HG02943 (cell line): ENCODE measurements around the gene STARD9.
"Not testable (repeated sequence)": the region's sequence is repeated elsewhere in the genome, so short reads cannot be mapped to it uniquely, and the experiment has no call there.

Experiments
- ATAC-seq: cut with Tn5 transposase; IDR thresholded peaks from one replicate; pipeline ENCODE4 v1.9.1; 2021; ENCODE audit warnings: mild to moderate bottlenecking, low read depth, moderate library complexity; ENCODE audit not compliant: unreplicated experiment

Gene STARD9

DNA sequence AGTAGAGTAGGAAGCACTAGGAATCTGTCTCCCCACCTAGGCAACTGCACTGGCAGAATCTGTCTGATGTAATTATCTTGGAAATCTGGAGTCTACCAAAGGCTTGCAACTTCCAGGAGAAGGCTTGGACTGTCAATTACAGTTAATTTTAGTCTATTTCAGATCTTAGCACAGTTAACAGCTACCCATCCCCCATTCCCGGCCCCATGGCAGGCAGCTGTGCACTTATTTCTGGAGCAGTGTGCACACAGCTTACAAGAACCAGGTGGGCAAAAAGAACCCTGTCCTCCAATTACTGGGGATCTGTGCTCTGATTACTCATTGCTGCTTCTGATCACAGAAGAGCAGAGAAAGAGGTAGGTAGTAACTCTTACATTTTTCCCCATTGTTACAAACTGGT is 173.9 kb downstream of the STARD9 start:
- ATAC-seq = no peak

DNA sequence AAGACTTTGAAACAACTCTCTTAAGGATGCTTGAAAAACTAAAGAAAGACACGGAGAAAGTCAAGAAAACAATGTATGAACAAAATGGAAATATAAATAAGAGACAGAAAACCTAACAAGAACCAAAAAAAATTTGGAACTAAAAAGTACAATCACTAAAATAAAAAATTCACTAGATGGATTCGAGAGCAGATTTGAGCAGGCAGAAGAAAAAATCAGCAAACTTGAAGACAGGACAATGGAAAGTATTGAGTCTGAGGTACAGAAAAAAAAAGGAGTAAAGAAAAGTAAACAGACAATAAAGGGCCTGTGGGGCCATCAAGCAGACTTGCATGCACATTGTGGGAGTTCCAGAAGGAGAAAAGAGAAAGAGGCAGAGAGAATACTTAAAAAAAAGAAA is 174.9 kb downstream of the STARD9 start:
- no peak for ATAC-seq

DNA sequence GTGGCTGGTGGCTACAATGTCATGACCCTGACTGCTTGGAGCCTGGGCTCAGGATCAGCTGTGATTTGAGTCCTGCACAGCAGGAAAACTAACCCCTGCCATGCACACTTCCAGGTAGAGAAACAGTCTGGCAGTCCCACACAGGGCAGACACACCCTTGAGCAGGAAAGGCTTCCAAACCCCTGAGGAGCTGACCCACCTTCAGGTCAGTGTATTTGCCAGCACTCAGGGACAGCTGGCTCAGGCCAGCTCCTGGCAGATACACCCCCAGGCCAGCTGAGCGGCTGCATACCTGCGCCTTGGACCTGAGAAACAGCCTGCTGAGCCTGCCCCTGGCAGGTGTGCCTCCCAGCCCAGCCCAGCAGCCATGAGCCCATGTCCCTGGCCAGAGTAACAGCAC is 183.7 kb downstream of the STARD9 start:
- ATAC-seq = no peak

DNA sequence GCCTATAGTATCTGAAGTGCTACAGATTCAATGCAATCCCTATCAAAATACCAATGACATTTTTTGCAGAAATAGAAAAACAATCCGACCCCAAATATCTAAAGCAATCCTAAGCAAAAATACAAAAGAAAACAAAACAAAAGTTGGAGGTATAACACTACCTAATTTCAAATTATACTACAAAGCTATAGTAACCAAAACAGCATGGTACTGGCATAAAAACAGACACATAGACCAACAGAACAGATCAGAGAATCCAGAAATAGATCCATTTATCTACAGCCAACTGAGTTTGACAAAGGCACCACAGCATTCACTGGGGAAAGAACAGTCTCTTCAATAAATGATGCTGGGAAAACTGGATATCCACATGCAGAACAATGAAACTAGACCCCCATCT is 185.4 kb downstream of the STARD9 start:
- ATAC-seq = no peak

DNA sequence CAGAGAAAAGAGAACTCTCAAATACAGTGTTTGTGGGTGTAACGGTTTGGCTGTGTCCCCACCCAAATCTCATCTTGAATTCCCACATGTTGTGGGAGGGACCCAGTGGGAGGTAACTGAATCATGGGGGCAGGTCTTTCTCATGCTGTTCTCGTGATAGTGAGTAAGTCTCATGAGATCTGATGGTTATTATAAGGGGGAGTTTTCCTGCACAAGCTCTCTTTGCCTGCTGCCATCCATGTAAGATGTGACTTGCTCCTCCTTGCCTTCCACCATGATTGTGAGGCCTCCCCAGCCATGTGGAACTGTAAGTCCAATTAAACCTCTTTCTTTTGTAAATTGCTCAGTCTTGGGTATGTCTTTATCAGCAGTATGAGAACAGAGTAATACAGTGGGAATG is 186.4 kb downstream of the STARD9 start:
- not testable (repeated sequence) for ATAC-seq

DNA sequence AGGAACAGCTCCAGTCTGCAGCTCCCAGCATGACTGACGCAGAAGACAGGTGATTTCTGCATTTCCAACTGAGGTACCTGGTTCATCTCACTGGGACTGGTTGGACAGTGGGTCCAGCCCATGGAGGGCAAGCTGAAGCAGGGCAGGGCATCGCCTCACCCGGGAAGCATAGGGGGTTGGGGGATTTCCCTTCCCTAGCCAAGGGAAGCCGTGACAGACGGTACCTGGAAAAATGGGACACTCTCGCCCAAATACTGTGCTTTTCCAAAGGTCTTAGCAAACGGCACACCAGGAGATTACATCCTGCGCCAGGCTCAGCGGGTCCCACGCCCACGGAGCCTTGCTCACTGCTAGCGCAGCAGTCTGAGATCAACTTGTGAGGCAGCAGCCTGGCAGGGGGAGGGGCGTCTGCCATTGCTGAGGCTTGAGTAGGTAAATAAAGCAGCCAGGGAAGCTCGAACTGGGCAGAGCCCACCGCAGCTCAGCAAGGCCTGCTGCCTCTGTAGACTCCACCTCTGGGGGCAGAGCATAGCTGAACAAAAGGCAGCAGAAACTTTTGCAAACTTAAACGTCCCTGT is 188.8 kb downstream of the STARD9 start:
- ATAC-seq = not testable (repeated sequence)

DNA sequence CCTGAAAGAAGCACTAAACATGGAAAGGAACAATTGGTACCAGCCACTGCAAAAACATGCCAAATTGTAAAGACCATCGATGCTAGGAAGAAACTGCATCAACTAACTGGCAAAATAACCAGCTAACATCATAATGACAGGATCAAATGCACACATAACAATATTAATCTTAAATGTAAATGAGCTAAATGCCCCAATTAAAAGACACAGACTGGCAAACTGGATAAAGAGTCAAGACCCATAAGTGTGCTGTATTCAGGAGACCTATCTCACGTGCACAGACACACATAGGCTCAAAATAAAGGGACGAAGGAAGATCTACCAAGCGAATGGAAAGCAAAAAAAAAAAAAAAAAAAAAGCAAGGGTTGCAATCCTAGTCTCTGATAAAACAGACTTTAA is 190.7 kb downstream of the STARD9 start:
- ATAC-seq = not testable (repeated sequence)
